ENCODE data around the gene DPEP3.
A peak's percentile ranks its signal among the peaks of the same experiment; 100 is the strongest.

The DPEP3 gene

DNA sequence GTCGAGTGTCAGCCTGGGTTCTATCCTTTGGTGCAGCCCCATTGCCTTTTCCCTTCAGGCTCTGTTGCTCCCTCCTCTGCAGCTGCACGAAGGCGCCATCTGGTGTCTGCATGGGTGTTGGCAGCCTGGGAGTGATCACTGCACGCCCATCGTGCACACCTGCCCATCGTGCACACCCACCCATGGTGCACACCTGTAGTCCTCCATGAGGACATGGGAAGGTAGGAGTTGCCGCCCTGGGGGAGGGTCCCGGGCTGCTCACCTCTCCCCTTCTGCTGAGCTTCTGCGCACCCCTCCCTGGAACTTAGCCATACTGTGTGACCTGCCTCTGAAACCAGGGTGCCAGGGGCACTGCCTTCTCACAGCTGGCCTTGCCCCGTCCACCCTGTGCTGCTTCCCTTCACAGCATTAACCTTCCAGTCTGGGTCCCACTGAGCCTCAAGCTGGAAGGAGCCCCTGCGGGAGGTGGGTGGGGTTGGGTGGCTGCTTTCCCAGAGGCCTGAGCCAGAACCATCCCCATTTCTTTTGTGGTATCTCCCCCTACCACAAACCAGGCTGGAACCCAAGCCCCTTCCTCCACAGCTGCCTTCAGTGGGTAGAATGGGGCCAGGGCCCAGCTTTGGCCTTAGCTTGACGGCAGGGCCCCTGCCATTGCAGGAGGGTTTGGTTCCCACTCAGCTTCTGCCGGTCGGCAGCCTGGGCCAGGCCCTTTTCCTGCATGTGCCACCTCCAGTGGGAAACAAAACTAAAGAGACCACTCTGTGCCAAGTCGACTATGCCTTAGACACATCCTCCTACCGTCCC lies 51.5 kb downstream of the DPEP3 start:
- DNase-seq, result peak; percentile 63

DNA sequence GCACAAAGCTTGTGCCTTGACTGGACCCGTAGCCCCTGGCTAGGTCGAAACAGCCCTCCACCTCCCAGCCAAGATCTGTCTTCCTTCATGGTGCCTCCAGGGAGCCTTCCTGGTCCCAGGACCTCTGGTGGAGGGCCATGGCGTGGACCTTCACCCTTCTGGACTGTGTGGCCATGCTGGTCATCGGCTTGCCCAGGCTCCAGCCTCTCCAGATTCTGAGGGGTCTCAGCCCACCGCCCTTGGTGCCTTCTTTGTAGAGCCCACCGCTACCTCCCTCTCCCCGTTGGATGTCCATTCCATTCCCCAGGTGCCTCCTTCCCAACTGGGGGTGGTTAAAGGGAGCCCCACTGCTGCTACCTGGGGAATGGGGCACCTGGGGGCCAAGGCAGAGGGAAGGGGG lies 52.2 kb downstream of the DPEP3 start:
- DNase-seq, result no peak

DNA sequence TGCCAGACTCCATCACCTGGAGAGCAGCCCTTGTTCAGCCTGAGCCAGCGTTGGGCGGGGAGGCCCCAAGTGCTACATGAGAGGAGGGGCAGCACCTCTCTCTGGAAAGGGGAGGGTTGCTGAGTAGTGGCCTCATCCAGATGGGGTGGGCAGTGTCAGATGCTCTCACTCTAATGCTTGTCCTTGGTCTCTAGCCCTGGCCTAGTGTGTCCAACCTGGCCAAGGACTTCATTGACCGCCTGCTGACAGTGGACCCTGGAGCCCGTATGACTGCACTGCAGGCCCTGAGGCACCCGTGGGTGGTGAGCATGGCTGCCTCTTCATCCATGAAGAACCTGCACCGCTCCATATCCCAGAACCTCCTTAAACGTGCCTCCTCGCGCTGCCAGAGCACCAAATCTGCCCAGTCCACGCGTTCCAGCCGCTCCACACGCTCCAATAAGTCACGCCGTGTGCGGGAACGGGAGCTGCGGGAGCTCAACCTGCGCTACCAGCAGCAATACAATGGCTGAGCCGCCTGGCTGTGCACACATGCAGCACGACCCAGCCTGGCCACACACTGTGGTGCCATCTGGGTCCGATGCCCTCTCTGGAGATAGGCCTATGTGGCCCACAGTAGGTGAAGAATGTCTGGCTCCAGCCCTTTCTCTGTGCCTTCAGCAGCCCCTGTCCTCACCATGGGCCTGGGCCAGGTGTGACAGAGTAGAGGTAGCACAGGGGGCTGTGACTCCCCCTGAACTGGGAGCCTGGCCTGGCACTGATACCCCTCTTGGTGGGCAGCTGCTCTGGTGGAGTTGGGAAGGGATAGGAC lies 53.0 kb downstream of the DPEP3 start:
- no peak for DNase-seq

DNA sequence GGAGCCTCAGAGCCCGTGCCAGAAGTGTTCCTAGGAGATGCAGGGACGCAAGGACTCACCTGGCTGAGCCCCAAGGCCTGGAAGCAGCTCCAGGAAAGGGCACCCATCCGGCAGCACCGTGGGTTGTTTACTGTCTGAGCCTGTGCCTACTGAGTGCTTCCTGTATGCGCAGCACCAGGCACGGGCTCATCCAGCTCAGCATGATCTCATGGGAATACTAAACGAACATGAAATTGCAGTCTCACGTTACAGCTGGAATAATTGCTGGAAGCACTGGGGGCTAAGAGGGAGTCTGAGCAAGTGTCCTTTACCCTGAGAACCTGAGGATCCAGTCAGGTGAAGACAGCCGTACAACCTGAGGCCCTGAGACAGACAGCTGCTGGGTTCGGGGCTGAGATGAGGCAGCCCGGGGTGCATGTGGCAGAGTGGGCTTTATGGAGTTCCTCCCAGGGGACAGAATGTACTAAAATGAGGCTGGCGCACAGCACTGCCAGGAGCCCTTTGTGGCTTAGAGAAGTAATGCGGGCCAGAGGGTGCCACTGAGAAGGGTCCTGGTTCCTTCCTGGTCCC lies 54.0 kb downstream of the DPEP3 start:
- DNase-seq, result peak; percentile 90
